ENCODE measurements around the gene KCNF1. TPM values are rescaled to one million over a fixed set of nuclear protein-coding genes. Genes with fewer than 3 reads are reported as not detected.

Gene KCNF1
- polyA plus RNA-seq, 3 donors = 0.78 to 1.1 (median 0.82) TPM

GRCh38 chr2:10960606-10961489, 49.1 kb downstream of the KCNF1 start:
- DNase-seq (ENCODE audit: low read depth in 3 of 3, low spot score in 2 of 3) = no peak

GRCh38 chr2:10961490-10961875, 49.7 kb downstream of the KCNF1 start:
- no peak for DNase-seq (ENCODE audit: low read depth in 3 of 3, low spot score in 2 of 3)

GRCh38 chr2:10962004-10962403, 50.3 kb downstream of the KCNF1 start:
- DNase-seq (ENCODE audit: low read depth in 3 of 3, low spot score in 2 of 3) = no peak

- no peak for DNase-seq (ENCODE audit: low read depth in 3 of 3, low spot score in 2 of 3)
These were observed 51.4 kb downstream of the KCNF1 start for GRCh38 chr2:10963155-10963554.

Other genes starting within 250 kb of the KCNF1 start
- gene NOL10, start 222.0 kb upstream of the KCNF1 start, polyA plus RNA-seq (ENCODE audit: insufficient read length in 3 of 3) = 10 to 100 TPM; 29.9 to 32.3 (median 30.2) TPM
- 1 to 10 TPM; 5.9 to 7.3 (median 6.0) TPM for gene ATP6V1C2, start 190.3 kb upstream of the KCNF1 start, polyA plus RNA-seq (ENCODE audit: insufficient read length in 3 of 3)
- 100 to 1,000 TPM; 358 to 391 (median 365) TPM for gene PDIA6, start 99.1 kb upstream of the KCNF1 start, polyA plus RNA-seq (ENCODE audit: insufficient read length in 3 of 3)
- gene SLC66A3, start 243.5 kb downstream of the KCNF1 start, polyA plus RNA-seq (ENCODE audit: insufficient read length in 3 of 3) = 10 to 100 TPM; 21.9 to 25.0 (median 25.0) TPM

Data from right renal cortex interstitium (tissue), 3 donors.